RKO (cell line): Measurements from ENCODE around the gene GGACT.
"Not testable (repeated sequence)": the region's sequence is repeated elsewhere in the genome, so short reads cannot be mapped to it uniquely, and the experiment has no call there.

Experiments
- DNase-seq: peaks from one replicate; pipeline ENCODE4 v3.0.0-alpha.2; 2016; ENCODE audit warnings: low spot score

Gene GGACT

GRCh38 chr13:100529666-100530377 lies 58.8 kb downstream of the GGACT start:
- DNase-seq, result no peak

GRCh38 chr13:100528820-100529219 lies 59.8 kb downstream of the GGACT start:
- no peak for DNase-seq

DNA sequence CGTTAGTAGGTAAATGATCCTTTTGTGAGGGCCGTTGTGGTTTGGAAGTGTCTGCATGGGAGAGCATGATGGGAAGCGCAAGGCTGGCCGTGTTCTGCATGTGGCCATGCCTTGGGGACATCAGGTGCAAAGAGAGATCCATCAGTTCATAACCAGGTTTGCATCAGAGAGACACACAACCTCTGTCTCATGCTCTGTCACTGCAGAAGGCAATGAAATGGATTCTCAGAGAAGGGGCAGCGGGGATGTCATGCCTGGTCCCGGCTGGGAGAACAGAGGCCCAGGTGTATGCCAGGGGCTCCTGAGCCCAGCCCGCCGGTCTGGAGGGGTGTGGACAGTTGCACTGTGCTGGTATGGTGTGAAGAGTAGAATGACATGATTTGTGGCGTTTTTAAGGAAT lies 60.2 kb downstream of the GGACT start:
- no peak for DNase-seq

GRCh38 chr13:100527644-100528043 lies 60.9 kb downstream of the GGACT start:
- DNase-seq, result no peak

- no peak for DNase-seq
Measured at GRCh38 chr13:100526318-100527000, 62.1 kb downstream of the GGACT start.

GRCh38 chr13:100525453-100526317 lies 62.9 kb downstream of the GGACT start:
- no peak for DNase-seq

DNA sequence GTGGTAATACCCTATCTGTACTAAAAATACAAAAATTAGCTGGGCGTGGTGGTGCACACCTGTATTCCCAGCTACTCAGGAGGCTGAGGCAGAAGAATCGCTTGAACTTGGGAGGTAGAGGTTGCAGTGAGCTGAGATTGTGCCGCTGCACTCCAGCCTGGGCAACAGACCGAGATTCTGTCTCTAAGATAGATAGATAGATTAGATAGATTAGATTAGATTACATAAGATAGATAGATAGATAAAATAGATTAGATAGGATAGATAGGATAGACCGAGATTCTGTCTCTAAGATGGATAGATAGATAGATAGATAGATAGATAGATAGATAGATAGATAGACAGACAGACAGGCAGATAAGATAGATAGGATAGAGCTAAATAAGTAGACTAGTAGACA lies 63.9 kb downstream of the GGACT start:
- not testable (repeated sequence) for DNase-seq

DNA sequence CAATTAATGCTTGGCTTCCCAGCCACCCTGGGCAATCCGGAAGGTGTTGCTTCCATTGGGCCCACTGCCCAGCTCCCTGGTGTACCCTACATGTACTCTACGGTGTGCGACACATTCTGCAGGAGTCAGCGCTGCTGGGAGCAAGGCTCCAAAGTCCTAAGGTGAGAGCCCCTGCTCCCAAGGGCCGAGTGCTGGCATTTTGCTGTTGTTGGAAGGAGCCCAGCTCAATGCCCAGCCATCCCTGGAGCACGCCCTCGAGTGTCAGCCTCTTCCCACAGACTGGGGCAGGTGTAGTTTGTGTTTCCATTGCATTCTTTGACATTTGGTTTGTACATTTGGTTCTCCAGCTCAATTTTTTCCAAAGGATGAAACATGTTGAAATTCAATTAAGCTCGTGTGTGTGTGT lies 64.6 kb downstream of the GGACT start:
- no peak for DNase-seq

DNA sequence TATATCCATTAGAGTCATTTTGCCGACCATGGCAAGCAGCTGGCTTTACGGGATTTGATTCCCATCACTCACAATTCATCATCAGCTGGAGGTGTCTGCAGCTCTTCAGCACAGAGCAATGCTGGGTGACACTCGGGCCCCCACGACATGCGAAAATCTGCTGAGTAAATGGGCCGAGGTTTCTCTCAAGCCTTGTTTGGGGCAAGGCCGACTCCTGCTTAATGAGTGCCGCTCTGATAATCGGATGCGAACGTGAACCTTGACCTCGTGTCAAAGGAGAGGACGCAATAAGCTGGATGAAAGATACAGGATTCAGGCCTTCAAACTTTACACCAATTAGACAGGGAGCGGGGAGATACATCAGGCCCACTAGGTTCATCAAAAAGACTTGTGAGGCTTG lies 65.2 kb downstream of the GGACT start:
- DNase-seq, result no peak

DNA sequence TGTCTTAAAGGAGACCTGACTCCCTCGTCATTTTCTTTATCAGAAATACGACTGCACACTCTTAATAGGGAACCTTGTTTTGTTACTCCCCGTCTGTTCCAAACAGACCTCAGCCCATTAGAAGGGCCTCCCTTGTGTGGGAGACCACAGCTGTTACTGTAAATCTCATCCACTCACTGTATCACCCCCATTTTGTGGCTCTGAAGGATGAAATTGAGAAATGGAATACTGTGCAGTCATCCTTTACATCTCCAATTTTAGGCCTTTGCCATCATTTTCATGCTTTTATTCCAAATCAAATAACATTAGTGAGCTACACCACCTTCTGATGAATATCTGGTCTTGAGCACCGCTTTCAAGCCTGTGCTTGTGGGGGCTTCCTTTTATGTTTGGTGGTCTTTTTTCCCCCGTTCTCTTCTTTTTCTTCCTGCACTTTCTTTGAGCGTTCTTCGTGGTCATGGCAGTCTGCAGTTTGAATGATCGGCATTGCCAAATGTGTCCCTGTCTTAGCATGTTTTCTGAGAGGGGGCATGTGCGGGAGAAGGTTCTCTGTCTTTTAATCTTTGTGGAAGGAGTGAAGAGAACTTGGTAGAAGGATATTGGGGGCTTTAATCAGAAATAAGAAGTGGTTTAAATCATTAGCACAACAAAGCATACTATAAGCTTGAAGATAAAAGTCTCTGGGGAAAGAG lies 65.8 kb downstream of the GGACT start:
- no peak for DNase-seq

DNA sequence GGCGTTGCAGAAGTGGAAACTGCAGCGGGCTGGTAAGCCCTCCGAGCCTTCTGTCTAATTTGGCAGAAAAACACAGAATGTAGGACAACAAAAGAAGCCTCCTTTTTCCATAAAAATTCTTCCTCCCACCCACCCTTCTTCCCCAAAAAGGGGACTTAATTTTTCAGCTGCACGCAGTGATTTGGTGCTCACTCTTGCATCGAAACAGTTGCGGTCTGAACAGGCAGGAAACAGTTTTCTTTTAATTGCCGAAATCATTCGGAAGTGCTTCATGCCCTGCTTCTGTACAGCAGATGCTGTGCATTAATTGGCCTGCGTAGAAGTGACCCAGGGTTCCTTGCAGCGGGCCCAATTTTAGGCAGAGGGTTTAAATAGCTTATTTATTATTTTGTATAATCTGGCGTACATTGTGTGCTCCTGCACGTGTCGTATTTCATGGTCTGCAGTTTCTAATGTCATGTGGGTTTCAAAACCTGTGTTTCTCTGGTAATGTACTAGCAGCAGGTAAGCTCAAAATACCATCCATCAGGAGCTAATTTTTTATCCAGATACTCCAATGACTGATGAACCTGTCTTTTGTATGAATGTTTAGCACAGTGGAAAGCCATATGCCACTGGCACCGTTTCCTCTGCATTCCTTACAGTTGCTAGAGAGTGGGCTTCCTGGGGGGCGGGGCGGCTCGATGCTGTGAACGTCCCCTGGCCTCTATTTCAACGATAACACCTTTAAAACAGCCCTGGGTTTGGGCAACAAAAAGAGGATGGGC lies 66.6 kb downstream of the GGACT start:
- no peak for DNase-seq

- no peak for DNase-seq
Measured at GRCh38 chr13:100520936-100521850, 67.4 kb downstream of the GGACT start.

DNA sequence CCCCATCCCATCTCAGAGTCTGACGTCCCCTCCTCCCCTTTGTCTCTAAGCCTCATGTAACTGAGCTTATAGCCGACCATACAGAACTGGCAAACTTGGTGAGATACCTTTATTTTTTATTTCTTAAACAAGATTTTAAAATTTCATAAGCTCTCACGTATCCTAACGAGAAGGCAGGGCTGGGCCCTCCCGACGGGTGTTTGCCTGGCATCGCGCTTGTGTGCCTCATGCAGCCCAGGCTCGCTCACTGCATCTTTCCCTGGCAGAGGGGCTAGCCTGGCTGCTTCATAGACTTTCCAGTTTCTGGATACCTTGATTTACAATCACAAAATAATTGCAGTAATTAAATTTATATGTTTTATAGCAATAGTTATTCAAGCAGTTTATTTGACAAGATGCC lies 69.0 kb downstream of the GGACT start:
- no peak for DNase-seq

GRCh38 chr13:100518394-100519062 lies 70.1 kb downstream of the GGACT start:
- no peak for DNase-seq

DNA sequence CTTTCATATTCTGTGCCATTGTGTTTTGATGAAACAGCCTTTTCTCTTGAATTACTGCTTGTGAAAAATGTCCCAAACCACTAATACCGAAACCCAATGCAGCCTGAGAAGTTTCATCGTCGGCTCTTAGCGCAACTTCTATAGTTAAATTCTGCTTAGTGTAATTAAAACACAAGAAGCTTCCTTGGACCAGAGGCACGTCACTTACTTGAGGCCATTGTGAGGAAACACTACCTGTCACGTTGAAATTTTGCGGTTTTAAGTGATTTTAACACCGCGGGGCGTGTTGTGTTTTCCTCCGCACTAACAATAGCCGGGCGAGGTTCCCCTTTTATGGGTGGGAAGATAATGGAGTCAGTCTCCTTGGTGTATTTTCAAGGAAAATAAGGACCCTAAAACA lies 70.9 kb downstream of the GGACT start:
- DNase-seq, result no peak

- no peak for DNase-seq
Measured at GRCh38 chr13:100517135-100517534, 71.5 kb downstream of the GGACT start.

GRCh38 chr13:100515410-100515800 lies 73.2 kb downstream of the GGACT start:
- DNase-seq, result no peak

DNA sequence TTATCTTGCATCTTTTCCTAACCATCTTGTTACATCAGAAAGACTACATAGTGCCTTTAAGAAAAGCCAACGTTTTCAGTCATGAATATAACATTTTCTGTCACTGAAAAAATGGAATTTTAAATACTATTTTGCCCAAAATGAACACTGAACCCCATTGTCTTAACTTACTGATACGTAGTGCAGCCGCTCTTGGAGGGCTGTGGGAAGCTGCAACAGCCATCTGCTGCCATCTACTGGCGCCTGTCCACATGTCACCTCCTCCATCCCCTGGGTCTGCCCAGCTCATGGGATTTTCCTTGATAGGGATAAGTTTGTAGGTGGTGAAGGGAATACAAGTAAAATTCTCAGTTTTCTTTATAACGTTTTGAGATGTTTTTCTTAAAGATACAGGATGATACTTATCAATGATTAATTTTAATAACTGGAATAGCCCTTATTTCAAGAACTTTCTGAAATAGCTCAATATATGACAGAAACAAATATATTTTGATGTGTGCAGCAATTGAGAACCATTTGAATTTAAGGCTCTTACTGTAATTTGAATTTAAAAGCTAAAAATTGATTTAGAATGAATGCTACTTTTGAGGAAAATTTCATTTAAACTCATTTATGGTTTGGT lies 73.7 kb downstream of the GGACT start:
- DNase-seq, result peak; percentile 74

DNA sequence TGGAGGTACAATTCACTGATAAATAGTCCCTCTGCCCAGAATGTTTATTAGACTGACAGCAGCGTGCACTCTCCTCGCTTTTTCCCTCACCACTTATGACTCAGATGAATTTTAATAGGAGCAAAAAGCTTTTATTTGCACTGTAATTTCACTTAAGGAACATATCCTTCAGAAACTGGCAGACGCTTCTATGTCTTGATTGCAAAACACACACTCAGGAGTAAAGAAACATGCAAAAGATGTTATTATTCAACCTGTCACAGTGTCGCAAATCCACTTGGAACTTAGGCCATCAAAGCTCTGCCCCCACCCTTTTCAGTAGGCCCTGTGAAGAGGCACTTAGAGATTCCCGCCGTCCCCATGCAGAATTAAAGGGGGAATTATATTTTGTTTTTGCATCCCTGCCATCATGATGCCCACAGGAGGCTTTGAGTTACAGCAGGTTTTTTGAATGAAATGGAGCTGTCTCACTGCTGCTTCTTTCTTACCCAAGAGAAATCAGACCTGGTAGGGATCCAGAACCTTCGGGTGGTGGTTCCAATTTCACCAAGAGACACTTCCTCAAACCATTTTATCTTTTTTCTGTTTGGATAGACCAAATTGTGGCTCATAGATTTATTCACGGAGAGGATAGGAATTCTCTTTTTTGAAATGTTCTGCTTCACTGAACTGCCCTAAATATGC lies 74.5 kb downstream of the GGACT start:
- DNase-seq, result no peak
